Smooth muscle cell of bladder (primary cell): ENCODE data around the gene GOLGA6L25. TPM values are rescaled to one million over a fixed set of nuclear protein-coding genes. Genes with fewer than 3 reads are reported as not detected.

Experiments
- total RNA-seq: library from RNA; depleted of rRNA; stranded (reverse); fragments of >200 nt; gene quantifications from 2 replicates; pipeline ENCODE4 v1.2.3, GENCODE V29; 2014

Gene GOLGA6L25, protein sequence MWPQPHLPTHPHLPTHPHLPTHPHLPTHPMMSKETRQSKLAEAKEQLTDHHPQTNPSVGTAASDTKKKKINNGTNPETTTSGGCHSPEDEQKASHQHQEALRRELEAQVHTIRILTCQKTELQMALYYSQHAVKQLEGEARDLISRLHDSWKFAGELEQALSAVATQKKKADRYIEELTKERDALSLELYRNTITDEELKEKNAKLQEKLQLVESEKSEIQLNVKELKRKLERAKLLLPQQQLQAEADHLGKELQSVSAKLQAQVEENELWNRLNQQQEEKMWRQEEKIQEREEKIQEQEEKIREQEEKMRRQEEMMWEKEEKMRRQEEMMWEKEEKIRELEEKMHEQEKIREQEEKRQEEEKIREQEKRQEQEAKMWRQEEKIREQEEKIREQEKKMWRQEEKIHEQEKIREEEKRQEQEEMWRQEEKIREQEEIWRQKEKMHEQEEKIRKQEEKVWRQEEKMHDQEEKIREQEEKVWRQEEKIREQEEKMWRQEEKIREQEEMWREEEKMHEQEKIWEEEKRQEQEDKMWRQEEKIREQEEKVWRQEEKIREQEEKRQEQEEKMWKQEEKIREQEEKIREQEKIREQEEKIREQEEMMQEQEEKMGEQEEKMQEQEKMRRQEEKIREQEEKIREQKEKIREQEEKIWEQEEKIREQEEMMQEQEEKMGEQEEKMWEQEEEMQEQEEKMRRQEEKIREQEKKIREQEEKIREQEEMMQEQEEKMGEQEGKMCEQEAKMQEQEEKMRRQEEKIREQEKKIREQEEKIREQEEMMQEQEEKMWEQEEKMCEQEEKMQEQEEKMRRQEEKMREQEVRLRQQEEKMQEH
- not detected in 2 replicates for total RNA-seq

DNA sequence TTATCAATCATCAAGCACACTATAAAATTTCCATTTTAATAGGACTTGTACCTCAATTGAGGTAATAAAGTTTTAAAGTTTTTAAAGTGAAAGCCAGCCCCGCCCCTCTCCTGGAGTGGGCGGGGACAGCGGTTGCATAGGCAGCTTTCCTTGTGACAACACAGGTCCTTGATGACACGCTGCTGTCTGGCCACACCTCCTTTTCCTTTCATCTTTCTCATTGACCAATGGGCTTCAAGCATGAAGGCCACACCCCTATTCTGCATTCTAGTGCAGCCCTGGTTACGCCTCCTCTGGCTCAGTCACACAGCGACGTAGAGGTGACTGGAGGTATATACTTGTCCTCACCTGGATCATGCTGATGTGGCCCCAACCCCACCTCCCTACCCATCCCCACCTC lies at the start of gene GOLGA6L25:
TSS of gene GOLGA6L25 (plus strand) at position 301 of the 400 bp plus-strand sequence. CDS start at position 362, 61 bp downstream.

DNA sequence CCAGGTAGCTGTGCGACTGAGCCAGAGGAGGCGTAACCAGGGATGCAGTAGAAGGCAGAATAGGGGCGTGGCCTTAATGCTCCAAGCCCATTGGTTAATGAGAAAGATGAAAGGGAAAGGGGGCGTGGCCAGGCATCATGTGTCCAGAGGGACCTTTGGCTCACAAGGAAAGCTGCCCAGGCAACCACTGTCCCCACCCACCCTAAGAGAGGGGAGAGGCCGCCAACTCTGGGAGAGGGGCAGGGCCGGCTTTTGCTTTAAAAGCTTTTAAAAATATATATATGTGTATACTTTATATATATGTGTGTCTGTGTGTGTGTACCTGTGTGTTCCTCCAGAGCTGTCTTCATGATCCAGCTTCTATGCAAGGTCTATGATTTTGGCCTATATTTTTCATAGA lies 20.4 kb upstream of the GOLGA6L25 start, which contains the start of gene GOLGA8G:
TSS of gene GOLGA8G (minus strand) at position 18 of the 400 bp plus-strand sequence. CDS start 62 bp downstream, outside the sequence.

Other genes with a start within 250 kb of the GOLGA6L25 start
- gene HERC2, start 231.4 kb upstream of the GOLGA6L25 start, total RNA-seq = 30.3 and 41.6 TPM in 2 replicates
- gene GOLGA6L24, start 195.5 kb upstream of the GOLGA6L25 start, total RNA-seq = not detected in 2 replicates
- under 0.01 TPM in 1 of 2 replicates, not detected in the other for gene GOLGA8F, start 174.9 kb upstream of the GOLGA6L25 start, total RNA-seq
- gene GOLGA8G, start 20.6 kb upstream of the GOLGA6L25 start, total RNA-seq = under 0.01 TPM in 1 of 2 replicates, not detected in the other
- gene GOLGA8M, start 158.9 kb downstream of the GOLGA6L25 start, total RNA-seq = 0.28 and 0.92 TPM in 2 replicates